HG03066 (cell line): ENCODE measurements around the gene ZBTB7C.
"Not testable (repeated sequence)": the region's sequence is repeated elsewhere in the genome, so short reads cannot be mapped to it uniquely, and the experiment has no call there.

Experiments
- ATAC-seq: cut with Tn5 transposase; IDR thresholded peaks from one replicate; pipeline ENCODE4 v1.9.1; 2021; ENCODE audit warnings: low read depth; ENCODE audit not compliant: unreplicated experiment

Gene ZBTB7C

DNA sequence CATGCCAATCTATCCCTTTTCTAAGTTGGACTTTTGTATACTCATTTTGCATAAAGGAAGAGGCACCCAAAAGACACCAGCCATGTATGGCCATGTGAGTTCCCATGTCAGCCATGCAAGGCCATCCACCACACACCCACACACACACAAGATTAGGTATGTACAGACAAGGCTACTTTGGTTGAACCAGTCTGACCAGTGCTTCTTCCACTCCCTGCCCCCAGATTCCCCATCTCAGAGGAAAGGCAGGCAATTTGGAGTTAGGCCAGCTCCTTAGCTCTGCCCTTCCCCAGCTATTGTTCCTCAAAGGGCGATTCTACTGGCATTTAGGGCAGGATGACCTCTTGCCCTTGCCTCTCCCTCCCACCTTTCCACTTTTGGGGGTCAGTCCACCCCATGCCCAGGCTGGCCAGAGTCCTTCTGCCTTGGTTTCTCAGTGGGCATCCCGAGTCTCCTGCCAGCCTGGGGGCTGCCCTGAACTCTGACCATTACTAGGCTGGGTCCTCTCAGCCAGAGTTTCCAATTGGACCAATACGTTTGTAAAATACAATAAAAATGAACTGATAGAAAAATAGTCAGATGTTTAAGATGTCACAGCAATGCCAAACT, 101.1 kb downstream of the ZBTB7C start:
- no peak for ATAC-seq

- no peak for ATAC-seq
Observed at GRCh38 chr18:48306838-48307237, 102.3 kb downstream of the ZBTB7C start.

- no peak for ATAC-seq
Observed at GRCh38 chr18:48304906-48305693, 104.1 kb downstream of the ZBTB7C start.

DNA sequence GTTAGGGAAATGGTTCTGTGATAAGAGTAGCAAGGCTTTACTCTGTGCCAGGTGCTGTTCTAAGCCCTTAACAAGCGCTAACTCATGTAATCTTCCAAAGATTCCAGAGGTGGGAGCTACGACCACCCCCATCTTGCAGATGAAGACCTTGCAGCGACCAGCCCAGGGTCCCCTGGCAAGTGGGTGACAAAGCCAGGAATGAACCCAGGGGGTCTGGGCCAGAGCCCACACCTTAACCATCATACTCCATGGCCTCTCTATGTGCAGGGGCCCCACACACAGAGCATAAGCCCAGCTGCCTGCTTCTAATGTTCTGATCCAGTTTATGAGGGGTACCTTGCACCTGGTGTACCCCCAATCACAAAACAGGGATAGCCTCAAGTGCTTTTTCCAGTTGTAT, 105.3 kb downstream of the ZBTB7C start:
- ATAC-seq: no peak

- ATAC-seq: no peak
Observed at GRCh38 chr18:48302736-48303135, 106.4 kb downstream of the ZBTB7C start.

GRCh38 chr18:48300463-48300961, 108.7 kb downstream of the ZBTB7C start:
- no peak for ATAC-seq

DNA sequence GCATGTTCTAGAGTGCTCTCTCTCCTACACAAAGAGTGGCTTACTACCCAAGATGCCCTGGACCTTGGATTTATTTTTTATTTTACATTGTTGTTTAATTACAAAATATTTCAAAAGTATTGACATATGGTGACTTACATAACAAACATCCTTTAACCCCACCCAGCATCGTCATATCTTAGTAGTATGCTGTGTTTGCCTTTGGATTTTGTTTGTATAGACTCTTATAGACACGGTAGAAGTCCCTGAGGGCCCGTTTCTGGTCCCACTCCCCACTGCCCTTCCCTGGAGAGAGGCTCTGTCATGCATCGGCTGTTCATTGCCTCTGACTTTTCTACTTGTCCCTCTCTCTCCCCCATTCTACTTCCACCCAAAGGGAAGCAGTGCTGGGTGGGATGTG, 112.0 kb downstream of the ZBTB7C start:
- ATAC-seq: no peak

DNA sequence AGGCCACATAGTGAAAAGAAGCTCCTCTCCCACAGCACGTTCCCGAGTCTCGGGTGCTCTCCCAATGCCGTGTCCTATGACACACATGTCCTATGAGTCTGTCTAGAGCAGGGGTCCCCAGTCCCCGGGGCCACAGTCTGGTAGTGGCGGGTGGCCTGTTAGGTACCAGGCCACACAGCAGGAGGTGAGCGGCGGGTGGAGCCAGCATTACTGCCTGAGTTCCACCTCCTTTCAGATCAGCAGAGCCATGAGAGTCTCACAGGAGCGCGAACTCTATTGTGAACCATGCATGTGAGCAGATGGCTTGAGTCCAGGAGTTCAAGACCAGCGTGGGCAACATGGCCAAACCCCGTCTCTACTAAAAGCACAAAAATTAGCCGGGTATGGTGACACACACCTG, 112.6 kb downstream of the ZBTB7C start:
- no peak for ATAC-seq

GRCh38 chr18:48295586-48296311, 113.4 kb downstream of the ZBTB7C start:
- no peak for ATAC-seq

DNA sequence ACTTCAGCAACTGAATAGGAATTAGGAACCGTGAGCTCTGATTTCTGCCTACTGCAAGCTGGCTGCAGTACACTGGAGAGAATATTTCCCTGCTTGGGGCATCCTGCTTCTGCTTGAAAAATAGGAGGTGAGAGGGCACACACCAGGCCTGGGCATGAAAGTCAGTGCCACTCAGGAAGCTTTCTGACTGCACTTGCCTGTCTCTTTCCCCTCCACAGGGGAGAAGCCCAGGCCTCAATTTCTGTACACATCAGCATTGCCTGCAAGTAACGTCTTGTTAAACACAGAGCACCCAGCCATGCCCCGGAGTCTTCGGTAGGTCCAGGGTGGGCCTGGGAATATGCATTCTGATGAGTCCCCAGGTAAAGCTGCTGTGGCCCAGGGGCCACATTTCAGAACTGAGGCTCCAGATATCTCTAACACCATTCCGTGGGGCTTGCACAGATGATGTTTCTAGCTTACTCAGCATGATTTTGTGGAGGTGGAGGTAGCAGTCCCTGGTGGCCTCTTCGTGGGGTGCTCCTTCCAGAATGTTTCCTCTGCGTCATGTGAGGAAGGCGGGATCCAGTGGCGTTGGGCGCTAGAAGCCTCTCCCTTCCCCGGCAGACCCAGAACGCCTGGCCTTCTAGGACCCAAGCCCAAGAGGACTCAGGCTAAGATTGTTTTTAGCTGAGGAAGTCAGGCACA, 114.1 kb downstream of the ZBTB7C start:
- ATAC-seq: no peak

DNA sequence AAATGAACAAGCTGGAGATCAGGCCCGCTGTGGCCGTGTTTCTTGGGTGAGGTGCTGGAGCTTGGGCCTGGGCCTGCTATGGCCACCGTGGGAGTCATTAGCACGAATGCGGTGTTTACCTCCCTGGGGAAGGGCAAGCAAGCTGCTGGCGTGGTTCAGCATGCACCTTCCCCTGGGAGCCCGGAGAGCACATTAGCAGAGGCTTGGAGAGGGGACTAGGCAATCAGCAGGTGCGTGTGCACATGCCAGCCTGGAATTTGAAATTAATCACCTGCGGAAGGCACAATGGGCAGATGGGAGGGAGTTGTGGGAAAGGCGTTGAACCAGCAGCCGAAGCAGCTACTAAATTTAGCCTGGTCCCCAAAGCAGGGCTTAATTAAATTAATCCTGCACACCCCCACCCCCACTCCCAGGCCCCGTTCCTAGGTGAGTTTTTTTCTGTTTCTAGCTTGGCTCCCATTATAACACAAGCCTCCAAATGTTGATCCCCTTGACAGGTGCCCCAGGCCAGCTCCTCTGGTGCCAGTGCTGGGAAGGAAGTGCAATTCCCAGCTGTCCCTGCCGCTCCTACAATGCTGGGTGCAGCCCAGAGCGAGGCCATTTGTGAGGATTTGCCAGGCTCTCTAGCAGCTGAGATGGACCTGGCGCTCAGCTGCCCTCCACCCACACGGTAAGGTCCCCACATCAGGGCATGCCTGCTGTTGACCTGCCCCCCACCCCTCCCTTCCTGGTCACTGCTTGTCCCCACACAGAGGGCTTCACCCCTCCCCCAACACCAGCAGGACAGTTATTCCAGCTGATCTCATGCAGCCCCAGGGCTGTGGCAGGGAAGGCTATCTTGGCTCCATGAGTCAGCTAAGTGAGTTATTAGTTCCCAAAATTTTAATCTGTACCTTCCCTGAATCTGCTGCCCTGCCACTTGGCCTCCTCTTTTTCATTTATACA, 115.0 kb downstream of the ZBTB7C start:
- no peak for ATAC-seq

- no peak for ATAC-seq
Observed at GRCh38 chr18:48292782-48293424, 116.3 kb downstream of the ZBTB7C start.

- ATAC-seq: no peak
Observed at GRCh38 chr18:48292229-48292628, 117.0 kb downstream of the ZBTB7C start.

DNA sequence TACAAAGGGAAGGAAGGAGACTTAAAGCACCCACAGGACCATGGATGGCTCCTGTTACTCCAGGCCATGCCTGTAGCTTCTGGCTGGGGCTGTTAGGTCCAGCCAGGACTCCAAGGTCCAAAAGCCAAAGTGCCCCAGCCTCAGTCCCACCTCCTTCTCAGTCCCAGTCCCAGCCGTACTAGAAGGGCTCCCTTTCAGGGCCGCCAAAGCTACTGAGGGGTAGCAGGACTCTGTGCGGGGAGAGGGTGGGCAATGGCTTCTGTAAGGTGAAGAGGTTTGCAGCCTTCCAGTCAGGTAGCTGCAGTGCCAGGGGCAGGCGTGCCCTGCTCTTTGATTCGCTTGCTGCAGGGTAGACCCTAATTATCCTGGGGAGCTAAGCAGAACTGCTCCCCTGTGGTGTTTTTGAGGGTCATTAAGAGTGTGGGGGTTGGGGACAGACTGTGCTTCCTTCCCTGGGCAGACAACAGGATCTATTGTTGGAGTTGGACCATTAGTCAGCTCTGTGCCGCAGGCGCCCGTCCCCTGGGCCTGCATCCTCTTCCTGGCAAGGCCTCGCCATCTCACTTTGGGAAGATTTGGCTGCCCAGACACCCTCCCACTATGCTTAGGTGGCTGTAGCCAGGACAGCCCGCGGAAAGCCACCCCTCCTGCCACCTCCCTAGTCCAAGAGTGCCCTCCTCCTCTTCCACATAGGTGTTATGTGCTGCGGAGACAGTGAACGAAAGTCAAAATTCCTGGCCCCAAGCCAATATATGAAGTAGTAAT, 118.8 kb downstream of the ZBTB7C start:
- ATAC-seq: no peak

GRCh38 chr18:48284743-48285142, 124.4 kb downstream of the ZBTB7C start:
- no peak for ATAC-seq

- ATAC-seq: not testable (repeated sequence)
Observed at GRCh38 chr18:48284011-48284410, 125.2 kb downstream of the ZBTB7C start.

GRCh38 chr18:48281460-48281859, 127.7 kb downstream of the ZBTB7C start:
- not testable (repeated sequence) for ATAC-seq

GRCh38 chr18:48279312-48279711, 129.9 kb downstream of the ZBTB7C start:
- no peak for ATAC-seq

GRCh38 chr18:48278081-48278480, 131.1 kb downstream of the ZBTB7C start:
- no peak for ATAC-seq
